Measurements from ENCODE around the gene FHIT.
A peak's percentile ranks its signal among the peaks of the same experiment; 100 is the strongest.

Gene FHIT

DNA sequence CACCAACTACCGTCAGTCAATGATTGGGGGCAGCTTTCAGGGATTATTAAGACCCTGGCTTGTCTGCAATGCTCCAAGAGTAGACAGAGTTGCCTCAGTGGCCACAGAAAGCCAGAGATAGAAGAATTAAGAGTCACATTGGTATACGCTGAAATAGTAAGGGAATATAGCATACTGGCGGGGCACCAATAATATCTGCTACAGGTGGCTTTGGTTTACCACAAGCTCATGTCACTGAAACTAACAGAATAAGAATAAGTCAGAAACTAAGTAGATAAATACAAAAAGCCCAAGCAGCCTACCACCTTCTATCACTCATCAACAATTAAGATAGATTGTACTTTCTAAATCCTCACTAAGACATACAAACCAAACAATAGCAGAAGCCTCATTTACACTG is 2.5 kb upstream of the FHIT start:
- no peak overlapping the region for H3K27ac ChIP-seq (ENCODE audit: low read depth, low read length)
- no peaks in the 10 kb centered on the region for H3K27me3 ChIP-seq (ENCODE audit: control insufficient read depth, low read length)

GRCh38 chr3:61252836-61253235 is 1.6 kb upstream of the FHIT start:
- Histone ChIP-seq H3K9me2 (replicated peaks; ENCODE audit: control insufficient read depth, low read length) (no peaks in the 10 kb centered on the region), H4K20me1 (ENCODE audit: control insufficient read depth, insufficient read depth, low read depth, low read length) (no peaks in the 10 kb centered on the region), H3K79me2 (ENCODE audit: control insufficient read depth, low read length) (peaks cover 22% of the 10 kb centered on the region), H3K27ac (ENCODE audit: low read depth, low read length) (no peak overlapping the region), H3K4me3 (ENCODE audit: low read length) (no peak overlapping the region; the same call in 1 of the 2 replicates), H3F3A (ENCODE audit: control insufficient read depth, insufficient read depth) (no peaks in the 10 kb centered on the region), H3K4me1 (ENCODE audit: control insufficient read depth, low read length) (peaks cover 26% of the 10 kb centered on the region), H3K36me3 (ENCODE audit: control insufficient read depth, low read length) (no peaks in the 10 kb centered on the region), H3K4me2 (ENCODE audit: low read length) (peak overlapping the region; percentile 86), H3K9me3 (ENCODE audit: control insufficient read depth, insufficient read depth, low read length) (no peaks in the 10 kb centered on the region), H3K27me3 (ENCODE audit: control insufficient read depth, low read length) (no peaks in the 10 kb centered on the region)
- TF ChIP-seq EZH2phosphoT487 (IDR thresholded peaks at IDR 0.05; ENCODE audit: borderline replicate concordance, low read length), result no peak
- TF ChIP-seq CTCF (IDR thresholded peaks at IDR 0.05; ENCODE audit: low read depth, low read length, poor library complexity, severe bottlenecking), result no peak

More for the DNA sequence above, 2.5 kb upstream of the FHIT start:
- Histone ChIP-seq H3K9me3 (ENCODE audit: control insufficient read depth, insufficient read depth, low read length) (no peaks in the 10 kb centered on the region), H3K4me3 (ENCODE audit: low read length) (no peak overlapping the region), H4K20me1 (ENCODE audit: control insufficient read depth, insufficient read depth, low read depth, low read length) (no peaks in the 10 kb centered on the region), H3F3A (ENCODE audit: control insufficient read depth, insufficient read depth) (no peaks in the 10 kb centered on the region), H3K36me3 (ENCODE audit: control insufficient read depth, low read length) (no peaks in the 10 kb centered on the region), H3K9me2 (replicated peaks; ENCODE audit: control insufficient read depth, low read length) (no peaks in the 10 kb centered on the region), H3K4me2 (ENCODE audit: low read length) (no peak overlapping the region), H3K79me2 (ENCODE audit: control insufficient read depth, low read length) (peaks cover 14% of the 10 kb centered on the region), H3K4me1 (ENCODE audit: control insufficient read depth, low read length) (peaks cover 26% of the 10 kb centered on the region)
- no peak for TF ChIP-seq CTCF (IDR thresholded peaks at IDR 0.05; ENCODE audit: low read depth, low read length, poor library complexity, severe bottlenecking)
- no peak for TF ChIP-seq EZH2phosphoT487 (IDR thresholded peaks at IDR 0.05; ENCODE audit: borderline replicate concordance, low read length)

DNA sequence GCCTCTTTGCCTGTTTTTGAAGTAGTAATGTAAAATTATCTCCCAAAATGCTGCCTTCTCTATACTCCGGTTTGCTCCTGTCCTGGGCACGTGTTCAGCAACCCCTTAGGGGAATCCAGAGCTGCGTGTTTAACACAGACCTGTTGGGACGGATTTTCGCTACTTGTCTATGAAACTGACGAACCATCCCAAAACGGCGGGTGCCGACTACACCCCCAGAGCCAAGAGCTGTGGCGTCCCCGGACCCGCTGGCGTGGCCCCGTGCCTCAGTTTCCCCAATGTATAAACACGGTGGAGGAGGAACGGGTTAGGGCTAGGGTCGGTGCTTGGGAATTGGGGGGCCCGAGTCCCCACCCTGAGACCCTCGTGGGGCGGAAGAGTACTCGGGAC is 473 bp downstream of the FHIT start:
- Histone ChIP-seq H3K4me1 (ENCODE audit: control insufficient read depth, low read length) (peaks cover 26% of the 10 kb centered on the region), H3K4me2 (ENCODE audit: low read length) (peak overlapping the region; percentile 86), H3K36me3 (ENCODE audit: control insufficient read depth, low read length) (no peaks in the 10 kb centered on the region), H3K9me2 (replicated peaks; ENCODE audit: control insufficient read depth, low read length) (no peaks in the 10 kb centered on the region), H3K4me3 (ENCODE audit: low read length) (peak overlapping the region; percentile 89), H3F3A (ENCODE audit: control insufficient read depth, insufficient read depth) (no peaks in the 10 kb centered on the region), H3K27me3 (ENCODE audit: control insufficient read depth, low read length) (no peaks in the 10 kb centered on the region), H4K20me1 (ENCODE audit: control insufficient read depth, insufficient read depth, low read depth, low read length) (no peaks in the 10 kb centered on the region), H3K9me3 (ENCODE audit: control insufficient read depth, insufficient read depth, low read length) (no peaks in the 10 kb centered on the region), H3K27ac (ENCODE audit: low read depth, low read length) (peak overlapping the region; percentile 50), H3K79me2 (ENCODE audit: control insufficient read depth, low read length) (peaks cover 32% of the 10 kb centered on the region)
- TF ChIP-seq EZH2phosphoT487 (IDR thresholded peaks at IDR 0.05; ENCODE audit: borderline replicate concordance, low read length) (no peak), CTCF (IDR thresholded peaks at IDR 0.05; ENCODE audit: low read depth, low read length, poor library complexity, severe bottlenecking) (no peak)
